Choroid plexus epithelial cell (primary cell): Measurements from ENCODE around the gene MSMP.

Source experiments
- DNase-seq: peaks from one replicate; pipeline ENCODE4 v3.0.0-alpha.2; 2010; ENCODE audit warnings: low read depth
- H3K4me3 ChIP-seq: 2 replicates; pipeline ENCODE4 v1.5.1; 2011; ENCODE audit warnings: low read depth, mild to moderate bottlenecking, control low read depth, low read length, moderate library complexity
- CTCF ChIP-seq: conservative IDR thresholded peaks from 2 replicates; pipeline ENCODE4 v1.5.1; 2011; ENCODE audit warnings: low read depth, mild to moderate bottlenecking, control low read depth, inconsistent platforms, low read length, moderate library complexity

MSMP gene

GRCh38 chr9:35760651-35761050, 6.6 kb upstream of the MSMP start:
- no peak for TF ChIP-seq CTCF
- no peak overlapping the region for H3K4me3 ChIP-seq
- DNase-seq, result peak; percentile 82

GRCh38 chr9:35759795-35760194, 5.7 kb upstream of the MSMP start:
- no peak for DNase-seq
- no peak overlapping the region for H3K4me3 ChIP-seq
- TF ChIP-seq CTCF, result no peak

GRCh38 chr9:35758475-35759050, 4.5 kb upstream of the MSMP start:
- peak; percentile 68 for DNase-seq
- no peak for TF ChIP-seq CTCF
- H3K4me3 ChIP-seq, result no peak overlapping the region

- TF ChIP-seq CTCF, result no peak
- DNase-seq, result no peak
- H3K4me3 ChIP-seq, result no peak overlapping the region
Measured at GRCh38 chr9:35757892-35758275, 3.8 kb upstream of the MSMP start.

GRCh38 chr9:35757226-35757891, 3.3 kb upstream of the MSMP start:
- H3K4me3 ChIP-seq, result peak overlapping the region; percentile 24
- no peak for TF ChIP-seq CTCF
- DNase-seq, result no peak

GRCh38 chr9:35756275-35757225, 2.5 kb upstream of the MSMP start:
- DNase-seq, result no peak
- peak; percentile 66 for TF ChIP-seq CTCF
- H3K4me3 ChIP-seq, result peak overlapping the region; percentile 37
